ENCODE data around the gene ERVV-1.

- TF ChIP-seq CTCF (IDR thresholded peaks at IDR 0.05): no peak
- no peak for TF ChIP-seq POLR2A (IDR thresholded peaks at IDR 0.05)
- TF ChIP-seq EP300 (IDR thresholded peaks at IDR 0.05): no peak
- no peak for TF ChIP-seq POLR2AphosphoS5 (IDR thresholded peaks at IDR 0.05)
These were observed at the start of gene ERVV-1 for GRCh38 chr19:53013621-53014020.

Data from gastroesophageal sphincter (tissue), 3 donors.